Measurements from ENCODE around the gene ARHGEF5. TPM values are rescaled to one million over a fixed set of nuclear protein-coding genes. Genes with fewer than 3 reads are reported as not detected.
A peak's percentile ranks its signal among the peaks of the same experiment; 100 is the strongest.
"Not testable (repeated sequence)": the region's sequence is repeated elsewhere in the genome, so short reads cannot be mapped to it uniquely, and the experiment has no call there.

Gene ARHGEF5
- 0.93 TPM for total RNA-seq (ENCODE audit: unreplicated experiment)
- long read RNA-seq: 0 reads

- peak within 1 kb of the TSS; percentile 90 for H3K4me3 Mint-ChIP-seq (ENCODE audit: unreplicated experiment)
- not testable (repeated sequence) for H3K9me3 Mint-ChIP-seq (ENCODE audit: unreplicated experiment); H3K36me3 Mint-ChIP-seq (ENCODE audit: unreplicated experiment); H3K27me3 Mint-ChIP-seq (ENCODE audit: unreplicated experiment); DNase-seq; H3K4me1 Mint-ChIP-seq (ENCODE audit: low read depth, unreplicated experiment)
- H3K27ac Mint-ChIP-seq (ENCODE audit: unreplicated experiment): peak within 1 kb of the TSS; percentile 67
These were observed at the start of gene ARHGEF5 for GRCh38 chr7:144355176-144355822. TSS of gene ARHGEF5 (plus strand) at chr7:144355402. CDS start at chr7:144362670, 7,268 bp downstream.

GRCh38 chr7:144309702-144310101 lies 45.5 kb upstream of the ARHGEF5 start:
- not testable (repeated sequence) for DNase-seq; H3K9me3 Mint-ChIP-seq (ENCODE audit: unreplicated experiment); H3K4me1 Mint-ChIP-seq (ENCODE audit: low read depth, unreplicated experiment); H3K36me3 Mint-ChIP-seq (ENCODE audit: unreplicated experiment); H3K27me3 Mint-ChIP-seq (ENCODE audit: unreplicated experiment); H3K4me3 Mint-ChIP-seq (ENCODE audit: unreplicated experiment); H3K27ac Mint-ChIP-seq (ENCODE audit: unreplicated experiment)

- H3K4me1 Mint-ChIP-seq (ENCODE audit: low read depth, unreplicated experiment); H3K27ac Mint-ChIP-seq (ENCODE audit: unreplicated experiment); H3K9me3 Mint-ChIP-seq (ENCODE audit: unreplicated experiment); H3K27me3 Mint-ChIP-seq (ENCODE audit: unreplicated experiment); H3K4me3 Mint-ChIP-seq (ENCODE audit: unreplicated experiment); DNase-seq; H3K36me3 Mint-ChIP-seq (ENCODE audit: unreplicated experiment): not testable (repeated sequence)
These were observed 44.0 kb upstream of the ARHGEF5 start for GRCh38 chr7:144311218-144311617.

GRCh38 chr7:144311872-144312469 lies 43.2 kb upstream of the ARHGEF5 start, which contains the start of gene OR2A1:
TSS of gene OR2A1 (plus strand) at chr7:144312419. CDS start at chr7:144318125, 5,706 bp downstream.
- H3K27me3 Mint-ChIP-seq (ENCODE audit: unreplicated experiment); DNase-seq; H3K27ac Mint-ChIP-seq (ENCODE audit: unreplicated experiment); H3K9me3 Mint-ChIP-seq (ENCODE audit: unreplicated experiment); H3K4me3 Mint-ChIP-seq (ENCODE audit: unreplicated experiment); H3K4me1 Mint-ChIP-seq (ENCODE audit: low read depth, unreplicated experiment); H3K36me3 Mint-ChIP-seq (ENCODE audit: unreplicated experiment): not testable (repeated sequence)

- H3K36me3 Mint-ChIP-seq (ENCODE audit: unreplicated experiment): not testable (repeated sequence)
These were observed 37.7 kb upstream of the ARHGEF5 start for GRCh38 chr7:144317537-144317936.

GRCh38 chr7:144319547-144319946 lies 35.7 kb upstream of the ARHGEF5 start:
- not testable (repeated sequence) for DNase-seq; H3K36me3 Mint-ChIP-seq (ENCODE audit: unreplicated experiment); H3K9me3 Mint-ChIP-seq (ENCODE audit: unreplicated experiment); H3K4me3 Mint-ChIP-seq (ENCODE audit: unreplicated experiment); H3K4me1 Mint-ChIP-seq (ENCODE audit: low read depth, unreplicated experiment); H3K27ac Mint-ChIP-seq (ENCODE audit: unreplicated experiment); H3K27me3 Mint-ChIP-seq (ENCODE audit: unreplicated experiment)

More at GRCh38 chr7:144317537-144317936, 37.7 kb upstream of the ARHGEF5 start:
- H3K9me3 Mint-ChIP-seq (ENCODE audit: unreplicated experiment); H3K27ac Mint-ChIP-seq (ENCODE audit: unreplicated experiment); H3K27me3 Mint-ChIP-seq (ENCODE audit: unreplicated experiment); DNase-seq; H3K4me1 Mint-ChIP-seq (ENCODE audit: low read depth, unreplicated experiment); H3K4me3 Mint-ChIP-seq (ENCODE audit: unreplicated experiment): not testable (repeated sequence)

GRCh38 chr7:144321677-144322206 lies 33.5 kb upstream of the ARHGEF5 start:
- not testable (repeated sequence) for DNase-seq; H3K4me1 Mint-ChIP-seq (ENCODE audit: low read depth, unreplicated experiment); H3K9me3 Mint-ChIP-seq (ENCODE audit: unreplicated experiment); H3K36me3 Mint-ChIP-seq (ENCODE audit: unreplicated experiment); H3K27ac Mint-ChIP-seq (ENCODE audit: unreplicated experiment); H3K27me3 Mint-ChIP-seq (ENCODE audit: unreplicated experiment); H3K4me3 Mint-ChIP-seq (ENCODE audit: unreplicated experiment)

GRCh38 chr7:144323359-144323758 lies 31.8 kb upstream of the ARHGEF5 start:
- not testable (repeated sequence) for DNase-seq; H3K4me3 Mint-ChIP-seq (ENCODE audit: unreplicated experiment); H3K27me3 Mint-ChIP-seq (ENCODE audit: unreplicated experiment); H3K27ac Mint-ChIP-seq (ENCODE audit: unreplicated experiment); H3K36me3 Mint-ChIP-seq (ENCODE audit: unreplicated experiment); H3K9me3 Mint-ChIP-seq (ENCODE audit: unreplicated experiment); H3K4me1 Mint-ChIP-seq (ENCODE audit: low read depth, unreplicated experiment)

- not testable (repeated sequence) for H3K4me3 Mint-ChIP-seq (ENCODE audit: unreplicated experiment); H3K9me3 Mint-ChIP-seq (ENCODE audit: unreplicated experiment); H3K27ac Mint-ChIP-seq (ENCODE audit: unreplicated experiment); H3K36me3 Mint-ChIP-seq (ENCODE audit: unreplicated experiment); DNase-seq; H3K27me3 Mint-ChIP-seq (ENCODE audit: unreplicated experiment); H3K4me1 Mint-ChIP-seq (ENCODE audit: low read depth, unreplicated experiment)
These were observed 29.3 kb upstream of the ARHGEF5 start for GRCh38 chr7:144325868-144326267.

GRCh38 chr7:144330044-144330443 lies 25.2 kb upstream of the ARHGEF5 start:
- not testable (repeated sequence) for H3K27ac Mint-ChIP-seq (ENCODE audit: unreplicated experiment); H3K4me1 Mint-ChIP-seq (ENCODE audit: low read depth, unreplicated experiment); H3K36me3 Mint-ChIP-seq (ENCODE audit: unreplicated experiment); H3K4me3 Mint-ChIP-seq (ENCODE audit: unreplicated experiment); H3K9me3 Mint-ChIP-seq (ENCODE audit: unreplicated experiment); H3K27me3 Mint-ChIP-seq (ENCODE audit: unreplicated experiment); DNase-seq

GRCh38 chr7:144331221-144331995 lies 23.8 kb upstream of the ARHGEF5 start:
- H3K27me3 Mint-ChIP-seq (ENCODE audit: unreplicated experiment); H3K27ac Mint-ChIP-seq (ENCODE audit: unreplicated experiment); H3K4me3 Mint-ChIP-seq (ENCODE audit: unreplicated experiment); DNase-seq; H3K36me3 Mint-ChIP-seq (ENCODE audit: unreplicated experiment); H3K4me1 Mint-ChIP-seq (ENCODE audit: low read depth, unreplicated experiment); H3K9me3 Mint-ChIP-seq (ENCODE audit: unreplicated experiment): not testable (repeated sequence)

- H3K36me3 Mint-ChIP-seq (ENCODE audit: unreplicated experiment): not testable (repeated sequence)
These were observed 23.3 kb upstream of the ARHGEF5 start for GRCh38 chr7:144331996-144332288.

More at GRCh38 chr7:144331996-144332288, 23.3 kb upstream of the ARHGEF5 start:
- H3K9me3 Mint-ChIP-seq (ENCODE audit: unreplicated experiment); H3K4me1 Mint-ChIP-seq (ENCODE audit: low read depth, unreplicated experiment); DNase-seq; H3K4me3 Mint-ChIP-seq (ENCODE audit: unreplicated experiment); H3K27ac Mint-ChIP-seq (ENCODE audit: unreplicated experiment); H3K27me3 Mint-ChIP-seq (ENCODE audit: unreplicated experiment): not testable (repeated sequence)

Measured in glutamatergic neuron (in vitro differentiated cells).